ENCODE measurements around the gene UVRAG.

Gene UVRAG

DNA sequence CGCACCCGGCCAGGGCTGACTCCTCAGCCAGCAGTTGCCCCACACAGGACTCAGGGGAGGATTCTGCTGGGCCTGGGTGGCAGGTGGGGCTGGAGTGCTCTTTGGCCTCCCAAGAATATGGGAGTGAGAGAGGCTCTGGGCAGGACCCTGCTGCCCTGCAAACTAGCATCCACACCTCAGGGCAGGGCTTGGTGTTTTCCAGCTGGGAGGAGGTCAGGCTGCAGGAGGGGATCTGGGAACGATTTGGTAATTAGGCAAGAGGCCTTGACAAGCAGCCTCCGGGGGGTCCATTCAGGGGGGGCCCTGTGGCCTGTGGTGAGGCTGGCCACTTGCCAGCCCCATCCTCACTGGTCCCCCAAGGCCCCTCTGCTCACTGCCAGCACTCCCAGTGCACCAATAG, 355.5 kb downstream of the UVRAG start:
- no peak for DNase-seq (ENCODE audit: low spot score)

DNA sequence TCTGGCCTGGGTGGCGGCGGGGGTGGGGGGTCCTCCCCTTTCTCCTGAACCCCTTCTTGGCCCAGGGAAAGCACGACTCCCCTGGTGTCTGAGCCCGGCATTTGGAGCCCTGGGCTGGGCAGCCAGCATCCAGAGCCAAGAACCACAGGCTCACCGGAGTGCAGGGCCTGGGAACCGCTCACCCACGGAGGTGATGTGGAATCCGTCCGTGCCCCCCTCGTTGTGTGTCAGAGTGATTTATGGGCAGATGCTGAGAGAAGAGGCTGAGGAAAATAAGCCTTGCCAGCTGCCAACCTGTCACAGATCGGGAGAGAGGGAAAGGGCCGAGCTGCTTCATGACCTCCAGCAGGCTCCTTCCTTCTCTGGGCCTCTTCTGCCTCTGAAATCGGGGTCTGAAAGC, 357.6 kb downstream of the UVRAG start:
- DNase-seq (ENCODE audit: low spot score): no peak

DNA sequence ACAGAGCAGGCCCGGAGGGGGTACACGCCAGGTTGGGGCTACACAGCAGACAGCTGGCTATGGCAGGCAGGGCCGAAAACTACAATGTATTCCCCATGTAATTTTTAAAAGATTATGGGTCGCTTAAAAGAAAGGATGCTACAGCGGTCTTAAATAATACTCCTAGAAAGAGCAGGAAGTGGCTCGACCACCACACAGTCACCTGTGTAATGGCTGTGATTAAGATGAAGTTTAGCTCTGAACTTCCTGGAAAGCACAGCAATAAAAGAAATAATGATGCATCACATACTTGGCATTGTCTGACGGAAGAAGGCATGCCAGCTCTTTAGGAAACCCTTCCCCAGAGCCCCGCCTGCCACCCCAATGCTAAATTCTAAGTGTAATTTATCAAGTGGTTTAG, 358.7 kb downstream of the UVRAG start:
- DNase-seq (ENCODE audit: low spot score): no peak

DNA sequence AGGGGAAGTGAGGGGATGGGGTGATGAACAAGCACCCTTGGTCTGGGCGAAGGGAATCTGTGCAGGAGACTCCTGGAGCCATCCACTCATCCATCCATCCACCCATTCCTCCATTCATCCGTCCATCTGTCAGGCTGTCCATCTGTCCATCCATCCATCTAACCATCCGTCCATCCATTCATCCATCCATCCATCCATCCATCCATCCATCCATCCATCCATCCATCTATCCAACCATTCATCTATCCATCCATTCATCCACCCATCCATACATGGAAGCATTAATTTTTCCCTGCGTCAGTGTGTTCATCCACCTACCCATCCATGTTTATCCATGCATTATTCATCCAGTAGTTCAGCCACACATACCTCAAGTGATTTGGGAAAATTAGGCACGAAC, 359.3 kb downstream of the UVRAG start:
- no peak for DNase-seq (ENCODE audit: low spot score)

DNA sequence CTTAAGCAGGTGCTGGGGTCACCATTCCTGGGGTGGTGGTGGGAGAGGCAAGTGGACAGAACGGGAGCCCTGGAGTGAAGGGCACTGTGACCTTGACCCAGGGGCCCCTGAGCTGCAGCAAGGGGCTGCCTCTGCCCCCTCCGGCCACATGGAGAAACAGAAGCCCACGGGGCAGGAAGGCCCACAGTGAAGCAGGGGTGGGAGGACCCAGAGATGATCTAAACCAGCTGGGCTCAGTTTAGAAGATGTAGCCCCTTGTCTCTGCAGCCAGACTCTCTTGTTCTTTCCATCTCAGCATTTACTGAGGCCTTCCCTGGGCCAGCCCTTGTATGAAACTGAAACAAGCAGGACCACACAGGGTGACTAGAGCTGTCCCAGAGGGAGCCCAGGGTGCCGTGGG, 360.8 kb downstream of the UVRAG start:
- no peak for DNase-seq (ENCODE audit: low spot score)

DNA sequence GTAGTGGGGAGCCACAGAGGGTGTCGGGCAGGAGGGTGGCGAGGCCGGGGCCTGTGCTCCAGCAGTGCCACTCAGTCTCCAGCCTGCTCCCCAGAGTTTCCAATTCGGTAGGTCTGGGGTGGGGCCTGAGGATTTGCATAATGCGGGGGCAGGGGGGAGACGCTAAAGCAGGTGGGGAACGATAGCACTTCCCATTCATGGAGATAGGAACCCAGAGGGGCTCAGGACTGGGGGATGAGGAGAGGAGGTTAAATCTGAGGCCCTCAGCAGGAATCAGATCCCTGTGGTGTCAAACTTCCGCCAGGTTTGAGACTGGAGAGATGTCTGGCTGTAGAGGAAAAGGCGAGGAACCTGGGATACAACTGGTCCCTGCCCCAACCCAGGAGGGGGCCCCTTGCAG, 361.5 kb downstream of the UVRAG start:
- DNase-seq (ENCODE audit: low spot score): no peak

DNA sequence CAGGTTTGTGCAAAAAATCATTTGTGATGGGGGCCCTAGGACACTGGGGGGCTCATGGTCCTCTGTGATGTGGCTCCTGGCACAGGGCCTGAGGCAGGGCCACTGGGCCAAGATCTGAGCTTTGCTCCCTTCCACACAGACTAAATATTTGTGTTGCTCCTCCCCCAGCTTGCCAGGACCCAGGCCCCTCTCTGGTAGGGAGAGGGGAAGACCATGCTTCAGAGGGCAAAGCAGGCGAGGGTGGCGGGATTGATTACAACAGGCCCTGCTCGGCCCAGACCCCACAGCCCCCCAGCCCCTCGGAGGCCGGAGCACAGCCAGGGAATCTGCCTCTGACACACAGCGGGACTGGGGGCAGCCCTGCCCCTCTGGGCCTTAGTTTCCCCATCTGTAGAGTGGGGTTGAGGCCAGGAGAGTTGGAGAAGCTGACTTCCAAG, 362.3 kb downstream of the UVRAG start:
- no peak for DNase-seq (ENCODE audit: low spot score)

DNA sequence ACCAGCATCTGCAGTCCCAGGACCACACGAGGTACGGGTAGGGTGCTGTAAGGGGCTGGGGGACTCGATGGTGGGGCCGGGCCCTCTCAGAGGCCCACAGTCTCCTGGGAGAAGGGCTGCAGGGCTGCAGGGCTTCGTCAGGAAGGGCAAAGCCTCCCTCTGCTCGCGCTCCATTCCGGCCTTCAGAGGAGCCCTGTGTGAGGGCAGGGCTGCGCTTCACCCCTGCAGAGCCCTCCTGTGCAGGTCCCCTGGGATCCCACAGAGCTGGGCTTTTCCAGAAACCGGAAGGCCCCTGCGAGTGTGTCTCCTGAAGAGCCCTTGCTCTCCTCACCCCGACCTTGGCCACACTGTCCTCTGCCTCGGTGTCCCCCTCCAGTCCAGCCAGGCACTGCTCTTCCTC, 364.1 kb downstream of the UVRAG start:
- DNase-seq (ENCODE audit: low spot score): no peak

DNA sequence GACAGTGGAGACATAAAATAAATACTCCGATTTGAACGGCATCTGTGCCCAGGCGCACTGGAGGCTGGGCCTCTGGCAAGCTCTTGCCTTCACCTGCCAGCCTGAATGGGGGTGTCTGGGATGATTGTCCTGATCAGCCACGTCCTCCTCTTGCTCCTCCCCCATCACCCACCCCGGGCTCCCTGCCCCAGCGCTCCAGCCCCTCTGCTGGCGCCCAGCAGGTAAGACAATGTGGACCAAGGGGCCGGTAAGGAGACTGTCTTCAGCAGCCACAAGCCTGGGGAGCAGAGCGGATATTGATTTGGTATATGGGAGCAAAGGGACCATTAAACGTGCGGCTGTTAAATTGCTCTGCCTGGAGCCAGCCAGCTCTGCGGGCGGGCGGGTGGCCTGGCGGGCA, 366.4 kb downstream of the UVRAG start:
- no peak for DNase-seq (ENCODE audit: low spot score)

DNA sequence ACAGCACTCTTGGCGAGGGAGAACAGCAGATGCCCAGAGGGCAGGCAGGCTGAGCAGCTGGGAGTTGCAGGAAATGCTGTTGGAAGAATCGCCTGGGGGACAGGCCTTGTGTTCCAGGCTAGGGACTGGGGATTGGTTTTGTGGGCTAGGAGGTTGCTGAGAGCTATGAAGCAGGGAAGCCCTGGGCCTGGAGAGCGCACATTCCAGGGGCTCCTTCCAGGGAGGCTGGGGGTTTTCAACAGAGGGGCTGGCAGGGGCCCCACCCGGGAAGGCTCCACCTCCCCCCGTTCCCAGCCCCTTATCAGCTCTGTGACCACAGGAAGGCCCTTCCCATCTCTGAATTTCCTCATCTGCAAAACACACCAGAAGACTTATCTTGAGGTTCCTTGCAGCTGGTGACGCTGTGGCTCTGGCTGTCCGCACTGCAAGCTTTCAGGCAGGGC, 369.6 kb downstream of the UVRAG start:
- no peak for DNase-seq (ENCODE audit: low spot score)

DNA sequence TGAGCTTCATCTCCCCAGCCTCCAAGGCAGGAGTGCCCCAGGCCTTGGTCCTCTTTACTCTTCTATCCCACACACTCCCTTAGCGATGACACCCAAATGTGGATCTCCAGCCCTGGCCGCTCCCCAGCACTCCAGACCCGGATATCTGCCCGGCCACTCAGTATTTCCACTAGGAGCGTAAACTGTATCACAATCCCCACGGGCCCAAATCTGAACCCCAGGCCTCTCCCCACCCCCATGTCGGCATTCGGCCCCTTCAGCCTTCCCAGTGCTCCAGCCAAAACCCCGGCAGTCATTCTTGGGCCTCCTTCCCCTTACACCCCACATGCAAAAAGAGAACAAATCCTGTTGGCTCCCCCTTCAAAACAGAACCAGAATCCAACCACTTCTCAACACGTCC, 370.5 kb downstream of the UVRAG start:
- DNase-seq (ENCODE audit: low spot score): no peak

DNA sequence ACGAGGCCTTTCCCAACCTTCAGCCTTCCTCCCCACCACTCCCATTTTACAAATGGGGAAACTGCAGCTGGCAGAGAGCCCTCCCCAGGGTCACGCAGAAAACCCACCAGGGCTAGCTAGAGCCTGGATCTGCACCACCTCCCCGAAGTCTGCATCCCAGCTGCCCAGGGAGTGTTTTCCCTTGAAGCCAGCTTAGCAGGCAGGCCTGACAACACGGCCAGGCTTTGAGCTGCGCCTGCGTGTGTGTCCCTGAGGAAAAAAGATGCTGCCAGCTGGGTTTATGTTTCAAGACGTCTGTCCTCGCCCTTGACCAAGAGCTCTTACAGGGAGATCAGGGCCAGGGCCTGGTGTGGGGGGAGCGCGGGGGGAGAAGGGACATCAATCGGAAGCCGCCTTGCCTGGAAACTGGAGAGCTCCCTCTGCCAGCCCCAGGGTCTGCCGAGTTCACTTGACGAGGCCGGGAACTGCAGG, 371.0 kb downstream of the UVRAG start:
- no peak for DNase-seq (ENCODE audit: low spot score)

DNA sequence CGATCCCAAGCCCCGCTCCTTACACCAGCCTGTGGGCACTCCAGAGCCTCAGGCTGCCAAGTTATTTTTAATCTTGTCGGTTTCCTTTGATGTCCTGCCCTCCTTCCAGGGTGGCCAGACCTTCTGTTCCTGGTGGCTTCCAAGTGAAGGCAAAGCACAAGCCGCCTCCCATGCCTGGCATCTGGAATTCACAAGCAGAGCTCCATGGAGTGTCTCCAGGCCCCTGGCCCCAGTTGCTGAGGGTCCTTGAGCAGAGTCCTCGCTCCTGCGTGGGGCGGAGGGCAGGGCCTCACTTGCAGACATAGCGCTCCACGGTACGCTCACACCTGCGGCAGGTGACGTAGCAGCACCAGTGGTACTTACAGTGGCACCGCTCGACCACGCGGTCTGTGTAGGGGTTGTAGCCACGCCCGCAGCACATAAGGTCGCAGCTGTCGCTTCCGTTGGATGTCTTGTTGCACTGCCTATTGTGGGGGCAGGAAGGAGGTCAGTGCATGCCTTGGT, 371.8 kb downstream of the UVRAG start:
- no peak for DNase-seq (ENCODE audit: low spot score)

DNA sequence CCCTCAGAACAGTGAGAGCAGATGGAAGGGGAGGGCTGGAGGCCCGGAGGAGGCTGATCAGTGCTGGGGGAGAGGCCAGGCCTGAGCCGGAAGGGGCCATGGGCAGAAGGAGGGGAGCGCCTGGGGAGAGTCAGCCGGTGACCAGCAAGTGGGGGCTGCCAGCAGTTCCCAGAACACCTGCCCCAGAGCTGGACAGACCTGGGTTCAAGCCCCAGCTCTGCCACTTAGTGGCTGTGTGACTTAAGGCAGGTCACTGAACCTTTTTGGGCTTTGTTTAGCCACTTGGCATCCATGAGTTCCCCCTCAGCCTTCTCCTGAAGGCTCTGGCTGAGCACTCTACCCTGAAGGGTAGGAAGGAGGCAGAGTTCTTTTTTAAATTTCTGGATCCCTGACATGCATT, 373.9 kb downstream of the UVRAG start:
- DNase-seq (ENCODE audit: low spot score): no peak

DNA sequence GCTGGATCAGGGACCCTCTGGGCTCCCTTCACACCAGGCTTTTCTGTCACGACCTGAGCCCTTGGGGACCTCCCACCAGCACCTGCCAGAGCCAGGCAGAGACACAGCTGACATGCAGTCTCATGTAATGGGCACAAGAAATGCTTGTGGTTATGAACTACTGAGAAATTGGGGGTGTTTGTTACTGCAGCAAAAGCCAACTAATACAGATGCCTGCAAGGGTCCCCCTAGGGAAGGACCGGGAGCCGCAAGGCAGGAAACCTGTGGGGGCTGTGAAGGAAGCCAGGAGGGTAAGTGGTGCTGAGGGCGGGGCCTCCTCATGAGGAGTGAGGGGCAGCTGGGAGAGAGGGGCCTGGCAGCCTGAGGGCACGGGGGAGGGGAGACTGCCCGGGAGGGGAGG, 374.7 kb downstream of the UVRAG start:
- DNase-seq (ENCODE audit: low spot score): no peak

DNA sequence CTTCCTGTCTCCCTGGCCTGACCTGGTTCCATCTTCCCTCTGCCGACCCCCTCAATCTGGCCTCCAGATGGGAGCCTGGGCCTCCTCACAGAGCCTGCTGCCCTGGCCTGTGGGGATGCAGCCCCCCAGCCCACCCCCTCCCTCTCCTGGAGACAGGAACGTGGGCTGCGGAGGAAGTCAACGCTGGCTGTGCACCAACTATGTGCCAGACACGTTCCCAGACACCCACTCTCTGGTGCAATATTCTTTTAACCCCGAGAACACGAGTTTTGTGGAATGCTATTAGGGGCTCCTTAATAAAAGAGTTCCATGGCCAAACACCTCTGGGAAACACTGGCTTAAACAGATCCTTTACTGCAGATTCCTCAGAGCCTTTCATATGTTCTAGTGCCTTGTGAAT, 375.4 kb downstream of the UVRAG start:
- DNase-seq (ENCODE audit: low spot score): no peak

Data from CD4-positive, alpha-beta T cell treated with Interleukin-15 for 4 hours (primary cell).